ENCODE results near the gene CCDC138.

The CCDC138 gene

GRCh38 chr2:108847000-108847399 lies 60.4 kb downstream of the CCDC138 start:
- Histone ChIP-seq H3K4me3 (ENCODE audit: low read depth in 1 of 5, low read length in 5 of 5) (no peak overlapping the region), H3K9me3 (ENCODE audit: control insufficient read depth in 5 of 5, low read length in 5 of 5) (no peaks in the 10 kb centered on the region), H3K27ac (ENCODE audit: low read depth, low read length) (no peak overlapping the region), H3K4me1 (ENCODE audit: control insufficient read depth in 5 of 5, insufficient read depth in 5 of 5, low read length in 5 of 5) (no peaks in the 10 kb centered on the region), H3K27me3 (ENCODE audit: control insufficient read depth in 5 of 5, insufficient read depth in 4 of 5, low read length in 5 of 5) (no peaks in the 10 kb centered on the region), H3K36me3 (ENCODE audit: control insufficient read depth in 5 of 5, insufficient read depth in 5 of 5, low read length in 5 of 5) (peaks cover 0 to 5% (median 3%) of the 10 kb centered on the region in 5 donors), H3K9ac (ENCODE audit: low read length in 5 of 5) (no peak overlapping the region)

- Histone ChIP-seq H3K4me1 (ENCODE audit: control insufficient read depth in 5 of 5, insufficient read depth in 5 of 5, low read length in 5 of 5) (no peaks in the 10 kb centered on the region), H3K9me3 (ENCODE audit: control insufficient read depth in 5 of 5, low read length in 5 of 5) (no peaks in the 10 kb centered on the region), H3K9ac (ENCODE audit: low read length in 5 of 5) (no peak overlapping the region), H3K27ac (ENCODE audit: low read depth, low read length) (no peak overlapping the region), H3K36me3 (ENCODE audit: control insufficient read depth in 5 of 5, insufficient read depth in 5 of 5, low read length in 5 of 5) (peaks cover 0 to 5% (median 3%) of the 10 kb centered on the region in 5 donors), H3K4me3 (ENCODE audit: low read depth in 1 of 5, low read length in 5 of 5) (no peak overlapping the region), H3K27me3 (ENCODE audit: control insufficient read depth in 5 of 5, insufficient read depth in 4 of 5, low read length in 5 of 5) (no peaks in the 10 kb centered on the region)
Measured at GRCh38 chr2:108852375-108852774, 65.8 kb downstream of the CCDC138 start.

- Histone ChIP-seq H3K27me3 (ENCODE audit: control insufficient read depth in 5 of 5, insufficient read depth in 4 of 5, low read length in 5 of 5) (no peaks in the 10 kb centered on the region), H3K9me3 (ENCODE audit: control insufficient read depth in 5 of 5, low read length in 5 of 5) (no peaks in the 10 kb centered on the region), H3K36me3 (ENCODE audit: control insufficient read depth in 5 of 5, insufficient read depth in 5 of 5, low read length in 5 of 5) (peaks cover 0 to 5% (median 3%) of the 10 kb centered on the region in 5 donors), H3K27ac (ENCODE audit: low read depth, low read length) (no peak overlapping the region), H3K4me1 (ENCODE audit: control insufficient read depth in 5 of 5, insufficient read depth in 5 of 5, low read length in 5 of 5) (no peaks in the 10 kb centered on the region), H3K4me3 (ENCODE audit: low read depth in 1 of 5, low read length in 5 of 5) (no peak overlapping the region), H3K9ac (ENCODE audit: low read length in 5 of 5) (no peak overlapping the region)
Measured at GRCh38 chr2:108853421-108853820, 66.8 kb downstream of the CCDC138 start.

GRCh38 chr2:108854484-108854883 lies 67.9 kb downstream of the CCDC138 start:
- Histone ChIP-seq H3K4me1 (ENCODE audit: control insufficient read depth in 5 of 5, insufficient read depth in 5 of 5, low read length in 5 of 5) (no peaks in the 10 kb centered on the region), H3K27ac (ENCODE audit: low read depth, low read length) (no peak overlapping the region), H3K9me3 (ENCODE audit: control insufficient read depth in 5 of 5, low read length in 5 of 5) (no peaks in the 10 kb centered on the region), H3K36me3 (ENCODE audit: control insufficient read depth in 5 of 5, insufficient read depth in 5 of 5, low read length in 5 of 5) (peaks cover 0 to 5% (median 3%) of the 10 kb centered on the region in 5 donors), H3K27me3 (ENCODE audit: control insufficient read depth in 5 of 5, insufficient read depth in 4 of 5, low read length in 5 of 5) (no peaks in the 10 kb centered on the region), H3K9ac (ENCODE audit: low read length in 5 of 5) (no peak overlapping the region), H3K4me3 (ENCODE audit: low read depth in 1 of 5, low read length in 5 of 5) (no peak overlapping the region)

GRCh38 chr2:108855194-108855593 lies 68.6 kb downstream of the CCDC138 start:
- H3K9ac ChIP-seq (ENCODE audit: low read length in 5 of 5), result no peak overlapping the region

GRCh38 chr2:108858894-108859293 lies 72.3 kb downstream of the CCDC138 start:
- H3K27ac ChIP-seq (ENCODE audit: low read depth, low read length), result no peak overlapping the region
- no peaks in the 10 kb centered on the region for H3K4me1 ChIP-seq (ENCODE audit: control insufficient read depth in 5 of 5, insufficient read depth in 5 of 5, low read length in 5 of 5)
- H3K27me3 ChIP-seq (ENCODE audit: control insufficient read depth in 5 of 5, insufficient read depth in 4 of 5, low read length in 5 of 5), result no peaks in the 10 kb centered on the region
- no peak overlapping the region for H3K9ac ChIP-seq (ENCODE audit: low read length in 5 of 5)
- H3K4me3 ChIP-seq (ENCODE audit: low read depth in 1 of 5, low read length in 5 of 5), result no peak overlapping the region
- no peaks in the 10 kb centered on the region for H3K36me3 ChIP-seq (ENCODE audit: control insufficient read depth in 5 of 5, insufficient read depth in 5 of 5, low read length in 5 of 5)
- H3K9me3 ChIP-seq (ENCODE audit: control insufficient read depth in 5 of 5, low read length in 5 of 5), result no peaks in the 10 kb centered on the region

More at GRCh38 chr2:108855194-108855593, 68.6 kb downstream of the CCDC138 start:
- Histone ChIP-seq H3K4me1 (ENCODE audit: control insufficient read depth in 5 of 5, insufficient read depth in 5 of 5, low read length in 5 of 5) (no peaks in the 10 kb centered on the region), H3K27me3 (ENCODE audit: control insufficient read depth in 5 of 5, insufficient read depth in 4 of 5, low read length in 5 of 5) (no peaks in the 10 kb centered on the region), H3K9me3 (ENCODE audit: control insufficient read depth in 5 of 5, low read length in 5 of 5) (no peaks in the 10 kb centered on the region), H3K36me3 (ENCODE audit: control insufficient read depth in 5 of 5, insufficient read depth in 5 of 5, low read length in 5 of 5) (peaks cover 0 to 4% (median 2%) of the 10 kb centered on the region in 5 donors), H3K27ac (ENCODE audit: low read depth, low read length) (no peak overlapping the region), H3K4me3 (ENCODE audit: low read depth in 1 of 5, low read length in 5 of 5) (no peak overlapping the region)

- Histone ChIP-seq H3K9me3 (ENCODE audit: control insufficient read depth in 5 of 5, low read length in 5 of 5) (peaks cover 0 to 15% (median 11%) of the 10 kb centered on the region in 5 donors), H3K9ac (ENCODE audit: low read length in 5 of 5) (no peak overlapping the region), H3K36me3 (ENCODE audit: control insufficient read depth in 5 of 5, insufficient read depth in 5 of 5, low read length in 5 of 5) (no peaks in the 10 kb centered on the region), H3K27me3 (ENCODE audit: control insufficient read depth in 5 of 5, insufficient read depth in 4 of 5, low read length in 5 of 5) (no peaks in the 10 kb centered on the region), H3K27ac (ENCODE audit: low read depth, low read length) (no peak overlapping the region), H3K4me1 (ENCODE audit: control insufficient read depth in 5 of 5, insufficient read depth in 5 of 5, low read length in 5 of 5) (no peaks in the 10 kb centered on the region), H3K4me3 (ENCODE audit: low read depth in 1 of 5, low read length in 5 of 5) (no peak overlapping the region)
Measured at GRCh38 chr2:108866041-108866440, 79.5 kb downstream of the CCDC138 start.

- H3K4me3 ChIP-seq (ENCODE audit: low read depth in 1 of 5, low read length in 5 of 5), result no peak overlapping the region
- H3K9me3 ChIP-seq (ENCODE audit: control insufficient read depth in 5 of 5, low read length in 5 of 5), result peaks cover 0 to 15% (median 11%) of the 10 kb centered on the region in 5 donors
- no peaks in the 10 kb centered on the region for H3K4me1 ChIP-seq (ENCODE audit: control insufficient read depth in 5 of 5, insufficient read depth in 5 of 5, low read length in 5 of 5)
- no peak overlapping the region for H3K27ac ChIP-seq (ENCODE audit: low read depth, low read length)
- no peaks in the 10 kb centered on the region for H3K36me3 ChIP-seq (ENCODE audit: control insufficient read depth in 5 of 5, insufficient read depth in 5 of 5, low read length in 5 of 5)
- no peaks in the 10 kb centered on the region for H3K27me3 ChIP-seq (ENCODE audit: control insufficient read depth in 5 of 5, insufficient read depth in 4 of 5, low read length in 5 of 5)
- no peak overlapping the region for H3K9ac ChIP-seq (ENCODE audit: low read length in 5 of 5)
Measured at GRCh38 chr2:108868911-108869310, 82.3 kb downstream of the CCDC138 start.

GRCh38 chr2:108869542-108869941 lies 83.0 kb downstream of the CCDC138 start:
- H3K27ac ChIP-seq (ENCODE audit: low read depth, low read length), result no peak overlapping the region
- H3K9me3 ChIP-seq (ENCODE audit: control insufficient read depth in 5 of 5, low read length in 5 of 5), result peaks cover 0 to 15% (median 11%) of the 10 kb centered on the region in 5 donors
- no peak overlapping the region for H3K4me3 ChIP-seq (ENCODE audit: low read depth in 1 of 5, low read length in 5 of 5)
- H3K4me1 ChIP-seq (ENCODE audit: control insufficient read depth in 5 of 5, insufficient read depth in 5 of 5, low read length in 5 of 5), result no peaks in the 10 kb centered on the region
- no peaks in the 10 kb centered on the region for H3K27me3 ChIP-seq (ENCODE audit: control insufficient read depth in 5 of 5, insufficient read depth in 4 of 5, low read length in 5 of 5)
- no peaks in the 10 kb centered on the region for H3K36me3 ChIP-seq (ENCODE audit: control insufficient read depth in 5 of 5, insufficient read depth in 5 of 5, low read length in 5 of 5)
- H3K9ac ChIP-seq (ENCODE audit: low read length in 5 of 5), result no peak overlapping the region

GRCh38 chr2:108870069-108870644 lies 83.6 kb downstream of the CCDC138 start:
- Histone ChIP-seq H3K9me3 (ENCODE audit: control insufficient read depth in 5 of 5, low read length in 5 of 5) (peaks cover 0 to 15% (median 11%) of the 10 kb centered on the region in 5 donors), H3K27ac (ENCODE audit: low read depth, low read length) (no peak overlapping the region), H3K4me3 (ENCODE audit: low read depth in 1 of 5, low read length in 5 of 5) (no peak overlapping the region), H3K4me1 (ENCODE audit: control insufficient read depth in 5 of 5, insufficient read depth in 5 of 5, low read length in 5 of 5) (no peaks in the 10 kb centered on the region), H3K27me3 (ENCODE audit: control insufficient read depth in 5 of 5, insufficient read depth in 4 of 5, low read length in 5 of 5) (no peaks in the 10 kb centered on the region), H3K36me3 (ENCODE audit: control insufficient read depth in 5 of 5, insufficient read depth in 5 of 5, low read length in 5 of 5) (no peaks in the 10 kb centered on the region), H3K9ac (ENCODE audit: low read length in 5 of 5) (no peak overlapping the region)

Data from subcutaneous abdominal adipose tissue (tissue), 5 donors.